ENCODE results near the gene DHX36. TPM values are rescaled to one million over a fixed set of nuclear protein-coding genes. Genes with fewer than 3 reads are reported as not detected.

DHX36 gene
- 53.4 and 163 TPM in 2 replicates for total RNA-seq (ENCODE audit: low replicate concordance)

- no peak for TF ChIP-seq CTCF (IDR thresholded peaks at IDR 0.05; ENCODE audit: insufficient read depth, low read length)
- H3K4me3 ChIP-seq (ENCODE audit: low read depth, low read length) = peak within 1 kb of the TSS; percentile 91
- DNase-seq (ENCODE audit: low read depth) = peak; percentile 94
These were observed at the start of gene DHX36 for GRCh38 chr3:154323891-154324738. Gene DHX36 (minus strand): TSS chr3:154324487. CDS start chr3:154324416, 71 bp downstream.

GRCh38 chr3:154367221-154367620 lies 42.9 kb upstream of the DHX36 start:
- TF ChIP-seq CTCF (IDR thresholded peaks at IDR 0.05; ENCODE audit: insufficient read depth, low read length) = no peak
- H3K4me3 ChIP-seq (ENCODE audit: low read depth, low read length) = no peak overlapping the region
- DNase-seq (ENCODE audit: low read depth) = no peak

- H3K4me3 ChIP-seq (ENCODE audit: low read depth, low read length) = no peak overlapping the region
- TF ChIP-seq CTCF (IDR thresholded peaks at IDR 0.05; ENCODE audit: insufficient read depth, low read length) = no peak
- no peak for DNase-seq (ENCODE audit: low read depth)
These were observed 40.6 kb upstream of the DHX36 start for GRCh38 chr3:154364849-154365248.

- no peak overlapping the region for H3K4me3 ChIP-seq (ENCODE audit: low read depth, low read length)
- no peak for DNase-seq (ENCODE audit: low read depth)
- no peak for TF ChIP-seq CTCF (IDR thresholded peaks at IDR 0.05; ENCODE audit: insufficient read depth, low read length)
These were observed 36.8 kb upstream of the DHX36 start for GRCh38 chr3:154361099-154361498.

- H3K4me3 ChIP-seq (ENCODE audit: low read depth, low read length) = no peak overlapping the region
- no peak for TF ChIP-seq CTCF (IDR thresholded peaks at IDR 0.05; ENCODE audit: insufficient read depth, low read length)
- DNase-seq (ENCODE audit: low read depth) = no peak
These were observed 31.7 kb upstream of the DHX36 start for GRCh38 chr3:154356009-154356408.

GRCh38 chr3:154349223-154349622 lies 24.9 kb upstream of the DHX36 start:
- DNase-seq (ENCODE audit: low read depth) = no peak
- H3K4me3 ChIP-seq (ENCODE audit: low read depth, low read length) = no peak overlapping the region
- no peak for TF ChIP-seq CTCF (IDR thresholded peaks at IDR 0.05; ENCODE audit: insufficient read depth, low read length)

Data from fibroblast of the aortic adventitia (primary cell).